Natural killer cell treated with Interleukin-12 subunit alpha and Interleukin-12 subunit beta and Interleukin-15 and Interleukin-18, amount 100 ng/mL, for 72 hours (primary cell): ENCODE data around the gene ACAP1. TPM values are rescaled to one million over a fixed set of nuclear protein-coding genes. Genes with fewer than 3 reads are reported as not detected.

Experiments used
- ATAC-seq, 2 donors: fragments of 150-1000 bp; cut with Tn5 transposase in 1 of 2; sonication (Bioruptor Pico), chemical (Tn5 transposase) in 1 of 2; 2 replicates each; pipeline ENCODE4 v1.10.0; 2021
- DNase-seq: peaks from one replicate; pipeline ENCODE4 v3.0.0; 2022; ENCODE audit warnings: low spot score
- H3K27ac Mint-ChIP-seq, 2 donors: 1 replicate in 1 of 2; 2 replicates in 1 of 2; pipeline ENCODE4 v1.8.0; 2022; ENCODE audit warnings: mixed read lengths in 2 of 2, mild to moderate bottlenecking in 1 of 2, moderate library complexity in 1 of 2
- H3K27me3 Mint-ChIP-seq, 2 donors: 1 replicate in 1 of 2; 2 replicates in 1 of 2; pipeline ENCODE4 v1.8.0; 2022; ENCODE audit warnings: mixed read lengths in 2 of 2
- H3K36me3 Mint-ChIP-seq: one replicate; pipeline ENCODE4 v1.8.0; 2022; ENCODE audit warnings: mixed read lengths
- H3K4me1 Mint-ChIP-seq, 2 donors: 1 replicate in 1 of 2; 2 replicates in 1 of 2; pipeline ENCODE4 v1.8.0; 2022; ENCODE audit warnings: low read depth in 2 of 2, mixed read lengths in 2 of 2, mild to moderate bottlenecking in 1 of 2
- H3K4me3 Mint-ChIP-seq: one replicate; pipeline ENCODE4 v1.8.0; 2022; ENCODE audit warnings: mixed read lengths
- H3K9me3 Mint-ChIP-seq: 2 replicates; pipeline ENCODE4 v1.8.0; 2022; ENCODE audit warnings: mixed read lengths
- total RNA-seq, 2 donors: library from RNA; stranded (reverse); gene quantifications; one replicate each; pipeline ENCODE4 v1.2.3, GENCODE V29; 2022

The ACAP1 gene
- total RNA-seq, 2 donors from 2014 or later = 240 to 419 TPM

DNA sequence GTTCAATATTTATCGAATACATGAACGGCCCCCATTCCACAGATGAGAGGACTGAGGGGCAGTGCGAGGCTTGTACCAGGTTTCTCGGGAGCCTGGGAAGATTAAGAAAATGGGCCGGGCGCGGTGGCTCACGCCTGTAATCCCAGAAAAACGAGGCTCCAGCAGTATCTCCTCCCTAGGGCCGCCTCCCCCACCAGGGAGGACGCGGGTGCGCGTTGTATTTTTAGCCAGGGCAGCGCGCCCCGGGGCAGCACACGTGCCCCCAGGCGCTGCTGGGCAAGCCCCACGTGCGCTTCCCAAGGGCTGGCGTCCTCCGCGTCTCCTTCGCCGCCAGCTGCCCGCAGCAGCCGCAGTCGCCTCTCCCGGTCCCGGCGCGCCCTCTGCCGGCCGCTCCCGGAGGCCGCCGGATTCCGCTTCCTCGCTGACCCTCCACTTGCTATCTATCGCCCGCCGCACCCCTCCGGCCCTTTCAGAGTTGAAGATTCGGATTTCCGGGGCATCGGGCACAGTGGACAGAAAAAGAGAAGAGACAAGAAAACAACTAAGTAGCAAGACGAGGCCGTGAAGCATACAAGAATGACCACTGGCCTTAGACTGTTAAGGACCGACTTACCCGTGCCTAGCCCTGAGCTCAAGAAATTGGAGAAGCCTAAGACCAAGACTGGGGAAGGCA is 40.0 kb upstream of the ACAP1 start:
- Mint-ChIP-seq H3K27ac (peak overlapping the region in 1 of 2 donors; percentile 38), H3K4me3 (peak overlapping the region; percentile 8)

DNA sequence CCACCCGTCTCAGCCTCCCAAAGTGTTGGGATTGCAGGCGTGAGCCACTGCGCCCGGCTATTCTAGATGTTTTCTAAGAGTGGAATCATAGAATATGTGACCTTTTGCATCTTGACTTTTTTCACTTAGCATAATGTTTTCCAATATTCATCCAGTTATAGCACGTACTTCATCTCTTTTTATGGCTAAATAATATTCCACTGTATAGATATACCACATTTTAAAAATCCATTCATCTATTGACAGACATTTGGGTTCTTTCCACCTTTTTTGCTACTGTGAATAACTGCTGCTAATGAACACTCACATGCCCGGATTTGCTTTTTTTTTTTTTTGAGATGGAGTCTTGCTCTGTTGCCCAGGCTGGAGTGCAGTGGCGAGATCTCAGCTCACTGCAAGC is 32.1 kb upstream of the ACAP1 start:
- no peak overlapping the region for H3K27ac Mint-ChIP-seq
- peaks cover 15 to 16% of the 10 kb centered on the region in 2 donors for H3K4me1 Mint-ChIP-seq
- peaks cover 0 to 5% of the 10 kb centered on the region in 2 donors for H3K27me3 Mint-ChIP-seq
- ATAC-seq = no peak
- DNase-seq = no peak
- no peaks in the 10 kb centered on the region for H3K9me3 Mint-ChIP-seq
- no peak overlapping the region for H3K4me3 Mint-ChIP-seq
- peaks cover 5% of the 10 kb centered on the region for H3K36me3 Mint-ChIP-seq

More for the DNA sequence above, 40.0 kb upstream of the ACAP1 start:
- DNase-seq (peak; percentile 79), ATAC-seq (peak; percentile 66 to 79)
- Mint-ChIP-seq H3K4me1 (peaks cover 7 to 21% of the 10 kb centered on the region in 2 donors), H3K9me3 (no peaks in the 10 kb centered on the region), H3K36me3 (no peaks in the 10 kb centered on the region), H3K27me3 (peaks cover 20% of the 10 kb centered on the region in 2 donors)

DNA sequence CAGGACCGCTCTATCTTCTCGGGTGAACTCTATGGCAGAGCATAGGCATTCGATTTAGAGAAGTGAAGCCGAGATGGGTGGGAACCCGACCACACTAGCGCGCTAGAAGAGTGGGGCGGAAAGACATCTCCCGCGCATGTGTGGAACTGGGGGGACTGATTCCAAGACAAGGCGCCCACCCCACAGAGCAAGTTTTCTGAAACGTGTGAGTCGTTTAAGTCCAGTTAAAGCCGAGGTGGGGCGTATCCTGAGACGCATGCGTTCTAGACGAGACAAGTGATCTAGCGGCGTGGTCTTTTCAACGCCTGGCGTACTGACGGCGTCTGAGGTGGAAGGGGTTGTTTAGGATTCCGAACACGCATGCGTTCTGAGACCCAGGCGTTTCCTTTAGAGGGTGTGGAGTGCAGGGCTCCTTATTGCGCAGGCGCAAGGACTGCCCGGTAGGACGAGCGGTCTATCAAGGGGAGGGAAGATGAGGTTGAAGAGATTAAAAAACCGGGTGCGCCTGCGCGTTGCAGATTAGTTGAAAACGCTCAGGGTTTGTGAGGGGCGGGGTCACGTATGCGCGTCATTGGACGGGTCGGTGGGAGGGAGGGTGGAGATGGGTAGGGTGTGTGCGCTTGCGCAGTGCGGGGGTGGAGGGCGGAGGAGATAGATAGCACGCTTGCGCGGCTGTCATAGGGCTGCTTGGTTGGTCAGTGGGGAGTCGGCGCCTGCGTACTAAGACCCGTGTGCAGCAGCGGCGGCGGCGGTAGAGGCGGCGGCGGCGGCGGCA is 29.2 kb upstream of the ACAP1 start, which contains the start of gene EIF5A:
Gene EIF5A (plus strand): TSS at position 718 of the 775 bp plus-strand sequence. CDS start 2,008 bp downstream, outside the sequence.
- Mint-ChIP-seq H3K4me3 (peak within 1 kb of the TSS; percentile 87), H3K36me3 (peaks cover 31% of the 10 kb centered on the region)

DNA sequence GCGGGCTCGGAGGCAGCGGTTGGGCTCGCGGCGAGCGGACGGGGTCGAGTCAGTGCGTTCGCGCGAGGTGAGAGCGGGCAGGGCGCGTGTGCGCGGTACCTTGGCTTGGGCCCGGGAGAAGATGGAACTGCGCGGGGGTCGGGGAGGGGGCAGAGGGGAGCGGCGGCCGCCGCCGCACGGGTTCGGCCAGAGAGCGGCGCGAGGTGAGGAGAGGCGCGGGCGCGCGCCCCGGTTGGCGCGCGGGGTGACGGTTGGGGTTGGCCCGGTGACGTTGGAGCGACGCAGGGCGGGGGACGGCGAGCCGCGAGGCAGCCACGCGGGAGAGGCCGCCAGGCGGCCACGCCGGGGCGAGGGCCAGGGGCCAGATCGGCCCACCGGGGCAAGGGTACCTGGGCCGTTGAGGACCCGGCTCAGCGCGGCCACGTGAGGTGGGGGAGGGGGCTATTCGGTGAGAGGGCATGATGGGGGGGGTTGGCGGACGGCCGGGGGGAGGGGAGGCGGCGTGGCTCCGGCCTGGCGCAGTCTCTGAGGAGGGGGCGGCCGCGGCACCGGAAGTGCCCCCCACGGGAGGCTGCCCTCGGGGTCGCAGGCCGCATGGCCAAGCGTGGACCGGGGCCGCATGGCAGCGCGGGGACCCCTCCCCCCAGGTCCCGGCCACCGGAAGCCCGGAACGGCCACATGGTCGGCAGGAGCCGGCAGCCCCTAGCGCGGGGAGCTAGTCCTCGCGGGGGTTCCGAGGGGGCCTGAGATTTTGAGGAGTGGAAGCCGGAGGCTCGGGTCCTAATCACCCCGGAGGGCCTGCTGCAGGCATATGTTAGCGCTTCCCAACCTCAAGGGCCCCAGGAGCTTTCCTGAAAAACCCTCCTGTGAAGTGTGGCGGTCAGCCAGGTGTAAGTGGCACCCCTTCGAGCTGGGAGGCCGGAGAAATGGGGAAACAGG is 28.4 kb upstream of the ACAP1 start:
- H3K27ac Mint-ChIP-seq = peak overlapping the region; percentile 97
- H3K4me3 Mint-ChIP-seq = peak overlapping the region; percentile 87
- H3K9me3 Mint-ChIP-seq = no peaks in the 10 kb centered on the region
- peaks cover 31% of the 10 kb centered on the region for H3K36me3 Mint-ChIP-seq
- H3K4me1 Mint-ChIP-seq = peaks cover 49 to 51% of the 10 kb centered on the region in 2 donors
- ATAC-seq (peak; percentile 1 to 18), DNase-seq (peak; percentile 72)
- H3K27me3 Mint-ChIP-seq = no peaks in the 10 kb centered on the region

More for the DNA sequence above, 29.2 kb upstream of the ACAP1 start, which contains the start of gene EIF5A:
- H3K27me3 Mint-ChIP-seq = no peaks in the 10 kb centered on the region
- DNase-seq = peak; percentile 100
- H3K27ac Mint-ChIP-seq = peak within 1 kb of the TSS; percentile 97
- ATAC-seq = peak; percentile 89 to 91
- no peaks in the 10 kb centered on the region for H3K9me3 Mint-ChIP-seq
- H3K4me1 Mint-ChIP-seq = peaks cover 42 to 43% of the 10 kb centered on the region in 2 donors

DNA sequence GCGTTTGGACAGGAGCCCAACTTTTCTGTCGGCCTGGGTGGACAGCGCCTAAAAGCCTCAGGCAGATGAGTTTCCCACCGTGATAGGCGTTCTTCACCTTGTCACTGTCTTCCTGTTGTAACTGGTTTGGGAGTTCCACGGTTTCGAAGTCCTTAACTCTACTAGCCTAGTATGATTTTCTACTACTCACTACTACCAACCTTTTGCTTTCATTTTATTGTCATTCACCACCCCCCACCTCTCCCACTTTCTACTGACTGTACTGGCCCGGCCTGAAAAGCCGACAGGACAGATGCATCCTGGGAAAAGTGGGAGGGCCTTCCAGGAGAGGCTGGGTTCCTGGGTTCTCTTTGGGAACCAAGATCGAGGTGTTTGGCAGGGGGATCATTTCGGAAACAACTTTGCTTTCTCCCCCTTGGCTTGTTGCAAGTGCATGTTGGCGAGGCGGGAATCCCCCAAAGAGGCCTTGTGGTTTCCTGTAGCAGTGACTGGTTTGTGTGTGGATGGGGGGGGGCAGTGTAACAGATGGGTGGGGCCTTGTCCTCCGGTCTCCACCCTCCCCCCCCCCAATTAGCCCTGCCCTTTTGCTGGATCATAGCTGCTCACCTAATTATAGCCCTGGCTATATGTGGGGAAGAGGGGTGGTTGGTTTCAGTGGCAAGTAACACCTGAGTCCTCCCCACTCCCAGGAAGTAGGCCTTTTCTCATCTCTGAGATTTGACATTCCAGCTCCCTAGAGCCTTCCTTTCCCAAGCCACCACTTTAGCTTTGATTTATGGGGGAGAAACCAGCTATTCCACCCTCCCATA is 27.5 kb upstream of the ACAP1 start:
- H3K27ac Mint-ChIP-seq = peak overlapping the region; percentile 97
- peaks cover 56 to 60% of the 10 kb centered on the region in 2 donors for H3K4me1 Mint-ChIP-seq

DNA sequence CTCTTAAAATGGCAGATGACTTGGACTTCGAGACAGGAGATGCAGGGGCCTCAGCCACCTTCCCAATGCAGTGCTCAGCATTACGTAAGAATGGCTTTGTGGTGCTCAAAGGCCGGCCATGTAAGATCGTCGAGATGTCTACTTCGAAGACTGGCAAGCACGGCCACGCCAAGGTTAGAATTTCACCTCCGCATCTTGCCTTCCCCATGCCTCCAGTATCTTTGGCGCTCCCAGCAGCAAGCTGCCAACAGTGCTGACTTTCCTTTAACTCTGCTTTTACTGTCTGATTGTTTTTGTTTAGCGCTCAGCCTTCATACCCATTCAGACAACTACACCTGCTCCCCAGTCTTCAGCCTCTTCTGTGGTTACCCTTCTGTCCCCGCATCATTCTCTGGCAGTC is 26.7 kb upstream of the ACAP1 start:
- Mint-ChIP-seq H3K36me3 (peaks cover 38% of the 10 kb centered on the region), H3K4me3 (peak overlapping the region; percentile 87), H3K4me1 (peaks cover 64 to 68% of the 10 kb centered on the region in 2 donors), H3K27ac (peak overlapping the region; percentile 97), H3K27me3 (no peaks in the 10 kb centered on the region), H3K9me3 (no peaks in the 10 kb centered on the region)
- ATAC-seq (no peak), DNase-seq (no peak)

More for the DNA sequence above, 27.5 kb upstream of the ACAP1 start:
- DNase-seq (peak; percentile 93), ATAC-seq (peak; percentile 36 to 70)
- H3K36me3 Mint-ChIP-seq = peaks cover 31% of the 10 kb centered on the region
- H3K4me3 Mint-ChIP-seq = peak overlapping the region; percentile 87
- H3K27me3 Mint-ChIP-seq = no peaks in the 10 kb centered on the region
- no peaks in the 10 kb centered on the region for H3K9me3 Mint-ChIP-seq

DNA sequence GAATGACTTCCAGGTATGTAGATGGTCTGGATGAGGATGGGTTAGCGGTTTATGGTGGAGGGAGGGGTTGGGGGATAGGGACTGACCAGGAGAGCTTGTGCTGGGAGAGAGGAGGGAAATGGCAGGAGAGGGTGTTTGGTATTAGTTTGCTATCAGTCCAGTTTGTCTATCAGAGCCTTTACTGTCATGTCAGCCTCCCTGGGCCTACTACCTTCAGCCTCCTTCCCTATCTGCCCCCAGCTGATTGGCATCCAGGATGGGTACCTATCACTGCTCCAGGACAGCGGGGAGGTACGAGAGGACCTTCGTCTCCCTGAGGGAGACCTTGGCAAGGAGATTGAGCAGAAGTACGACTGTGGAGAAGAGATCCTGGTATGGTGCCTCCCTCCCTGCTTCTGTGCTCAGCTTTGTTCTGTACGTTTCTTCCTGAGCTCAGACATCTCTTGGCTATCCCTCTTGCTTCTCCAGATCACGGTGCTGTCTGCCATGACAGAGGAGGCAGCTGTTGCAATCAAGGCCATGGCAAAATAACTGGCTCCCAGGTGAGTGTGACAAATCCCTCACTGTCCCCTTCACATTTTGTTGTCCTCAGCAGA is 25.1 kb upstream of the ACAP1 start:
- H3K9me3 Mint-ChIP-seq = no peaks in the 10 kb centered on the region
- peak overlapping the region; percentile 97 for H3K27ac Mint-ChIP-seq
- H3K4me1 Mint-ChIP-seq = peaks cover 64 to 74% of the 10 kb centered on the region in 2 donors
- DNase-seq = no peak
- peaks cover 38% of the 10 kb centered on the region for H3K36me3 Mint-ChIP-seq
- H3K4me3 Mint-ChIP-seq = peak overlapping the region; percentile 87
- no peak for ATAC-seq
- no peaks in the 10 kb centered on the region for H3K27me3 Mint-ChIP-seq

DNA sequence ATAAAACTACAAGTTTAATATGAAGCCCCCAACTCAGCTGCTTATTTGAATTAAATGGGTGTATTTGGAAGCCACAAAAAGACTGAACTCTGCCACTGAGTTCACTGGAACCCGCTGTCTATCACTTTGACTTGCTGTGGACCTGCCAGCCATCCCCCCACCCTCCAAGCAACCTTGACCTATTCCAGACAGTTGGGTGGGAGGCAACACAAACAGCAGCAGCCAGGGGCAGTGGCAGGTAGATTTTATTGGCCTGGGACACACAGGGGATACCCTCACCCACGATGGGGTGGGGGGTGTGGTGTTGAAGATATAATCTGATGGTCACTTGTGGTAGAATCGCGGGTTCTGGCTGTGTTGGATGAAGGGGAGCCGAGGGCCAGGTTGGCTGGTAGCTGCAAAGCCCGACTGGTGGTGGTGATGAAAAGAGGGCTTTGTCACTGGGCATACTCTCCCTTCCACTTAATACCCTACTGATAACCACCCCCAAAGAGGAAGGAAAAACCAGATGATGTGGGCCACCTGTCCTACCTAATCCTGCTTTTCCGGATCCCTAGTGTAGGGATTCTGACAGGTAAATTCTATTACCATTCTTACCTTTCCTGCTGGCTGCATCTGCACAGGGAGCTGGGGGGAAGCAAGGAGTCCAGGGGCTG is 23.8 kb upstream of the ACAP1 start:
- DNase-seq (no peak), ATAC-seq (no peak)
- H3K9me3 Mint-ChIP-seq = no peaks in the 10 kb centered on the region
- H3K4me3 Mint-ChIP-seq = peak overlapping the region; percentile 94
- no peaks in the 10 kb centered on the region for H3K27me3 Mint-ChIP-seq
- H3K4me1 Mint-ChIP-seq = peaks cover 58 to 69% of the 10 kb centered on the region in 2 donors
- peak overlapping the region; percentile 85 to 97 for H3K27ac Mint-ChIP-seq
- H3K36me3 Mint-ChIP-seq = peaks cover 38% of the 10 kb centered on the region

DNA sequence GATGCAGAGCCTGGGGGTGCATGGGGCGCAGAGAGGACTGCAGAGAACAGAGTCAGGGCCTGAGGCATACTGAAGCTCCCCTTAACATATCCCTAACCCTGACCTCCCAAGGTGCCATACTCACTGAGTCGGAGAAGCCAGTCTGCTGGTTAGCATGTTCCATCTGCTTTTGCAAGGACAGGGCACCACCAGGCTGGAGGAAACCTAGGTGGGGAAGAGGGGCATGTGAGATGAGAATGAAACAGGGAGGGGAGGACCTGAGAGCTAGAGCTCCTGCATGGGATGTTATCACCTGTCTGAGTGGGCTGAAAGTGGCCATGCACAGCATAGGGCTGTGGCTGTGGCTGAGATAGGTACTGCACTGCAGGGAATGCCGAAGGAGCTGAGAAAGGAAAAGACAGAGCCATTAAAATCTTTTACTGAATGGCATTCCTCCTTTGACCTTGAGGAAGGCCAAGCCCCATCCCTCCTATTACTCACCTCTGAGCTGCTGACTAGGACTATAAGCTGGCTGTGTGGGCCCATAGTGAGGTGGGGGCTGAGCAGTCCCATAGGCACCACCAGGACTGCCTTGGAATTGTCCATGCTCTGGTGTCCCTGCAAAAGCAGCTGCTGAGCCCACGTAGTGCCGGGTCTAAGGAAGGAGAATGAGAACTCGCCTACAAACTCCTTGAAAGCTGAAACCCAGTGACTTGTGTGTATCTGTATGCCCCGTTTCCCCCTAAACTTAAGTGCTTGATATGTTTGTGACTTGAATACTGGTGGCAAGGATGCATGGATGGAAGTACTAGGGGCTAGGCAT is 23.0 kb upstream of the ACAP1 start:
- Mint-ChIP-seq H3K27ac (peak overlapping the region; percentile 85 to 97), H3K27me3 (no peaks in the 10 kb centered on the region), H3K9me3 (no peaks in the 10 kb centered on the region), H3K4me3 (peak overlapping the region; percentile 94), H3K36me3 (peaks cover 38% of the 10 kb centered on the region), H3K4me1 (peaks cover 58 to 69% of the 10 kb centered on the region in 2 donors)
- DNase-seq = no peak
- no peak for ATAC-seq

DNA sequence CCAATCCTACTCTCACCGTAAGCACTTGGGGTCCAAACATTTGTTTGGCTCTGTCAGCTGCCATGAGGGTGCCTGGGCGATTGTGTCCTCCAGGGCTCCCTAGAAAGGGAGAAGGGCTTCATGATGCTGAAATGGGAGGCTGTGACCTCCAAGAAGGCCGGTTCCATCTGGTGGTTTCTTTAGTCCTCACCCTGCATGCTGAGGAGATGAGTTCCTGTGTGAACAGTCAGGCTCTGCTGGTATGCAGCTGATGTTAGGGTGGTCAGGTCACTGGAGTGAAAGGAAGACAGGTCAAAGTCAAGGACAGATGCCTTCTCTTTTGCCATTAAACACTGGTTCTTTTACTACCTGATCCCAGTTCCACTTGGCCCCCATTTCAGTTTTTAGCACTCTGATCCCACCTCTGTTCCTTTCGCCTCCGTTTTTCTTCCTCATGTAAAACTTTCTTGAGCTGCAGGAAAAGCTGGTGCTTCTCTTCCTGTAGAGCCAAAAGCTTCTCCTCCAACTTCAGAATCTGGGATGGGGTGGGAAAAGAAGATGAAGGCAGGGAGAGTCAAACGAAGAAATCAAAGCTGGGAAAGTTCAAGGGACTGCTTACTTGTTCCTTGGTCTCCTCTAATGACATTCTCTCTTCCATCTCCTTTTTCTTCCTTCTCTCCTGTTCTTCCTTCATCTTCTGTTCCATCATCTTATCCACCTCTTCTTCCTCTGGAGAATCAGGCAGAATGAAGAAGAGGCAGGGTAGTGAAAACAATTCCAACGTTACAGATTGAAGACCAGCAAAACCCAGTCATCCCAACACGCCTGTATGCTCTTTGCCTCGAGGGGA is 22.2 kb upstream of the ACAP1 start:
- no peaks in the 10 kb centered on the region for H3K9me3 Mint-ChIP-seq
- H3K27me3 Mint-ChIP-seq = no peaks in the 10 kb centered on the region
- no peak for ATAC-seq
- peak overlapping the region; percentile 94 for H3K4me3 Mint-ChIP-seq
- H3K36me3 Mint-ChIP-seq = peaks cover 33% of the 10 kb centered on the region
- H3K4me1 Mint-ChIP-seq = peaks cover 57 to 63% of the 10 kb centered on the region in 2 donors
- no peak for DNase-seq
- peak overlapping the region; percentile 85 to 97 for H3K27ac Mint-ChIP-seq
